HG02981 (cell line): ENCODE results near the gene ATP5F1C.

ENCODE experiments used
- ATAC-seq: cut with Tn5 transposase; IDR thresholded peaks from one replicate; pipeline ENCODE4 v1.9.1; 2021; ENCODE audit warnings: mild to moderate bottlenecking, moderate library complexity; ENCODE audit not compliant: unreplicated experiment

ATP5F1C gene

DNA sequence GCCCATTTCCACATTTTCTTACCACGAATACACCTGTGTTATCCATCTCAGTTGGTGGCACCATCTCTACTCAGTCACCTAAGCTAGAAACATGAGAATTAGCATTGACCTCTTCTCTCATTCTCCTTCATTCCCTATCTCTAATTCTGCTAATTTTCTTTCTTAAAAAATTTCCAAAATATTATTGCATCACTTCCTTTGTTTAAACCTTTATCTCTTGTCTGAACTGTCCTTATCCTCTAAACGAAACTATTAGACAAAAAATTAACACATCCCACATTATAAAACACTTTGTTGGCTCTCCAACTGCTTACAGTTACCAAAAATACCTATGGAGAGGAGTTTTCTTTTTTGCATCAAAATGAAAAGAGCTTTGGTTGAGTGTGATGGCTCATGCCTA, 48.6 kb downstream of the ATP5F1C start:
- no peak for ATAC-seq

DNA sequence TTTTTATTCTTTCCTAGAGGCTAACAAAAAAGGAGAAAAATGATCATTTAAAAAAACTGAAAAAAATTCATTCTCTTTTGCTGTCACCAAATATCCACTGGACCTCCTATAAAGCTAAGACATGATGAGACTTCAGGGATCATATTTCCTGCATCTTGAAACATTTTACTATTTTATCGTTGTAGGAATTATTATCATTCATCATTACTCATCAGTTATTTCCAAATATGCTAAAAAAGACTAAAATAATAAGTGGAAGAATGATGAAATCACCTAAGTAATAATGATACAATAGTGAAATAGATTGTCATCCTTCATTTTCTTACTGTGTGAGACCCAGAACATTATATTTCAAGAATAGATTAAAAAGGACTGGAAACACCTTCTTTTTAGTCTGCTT, 58.6 kb downstream of the ATP5F1C start:
- no peak for ATAC-seq

DNA sequence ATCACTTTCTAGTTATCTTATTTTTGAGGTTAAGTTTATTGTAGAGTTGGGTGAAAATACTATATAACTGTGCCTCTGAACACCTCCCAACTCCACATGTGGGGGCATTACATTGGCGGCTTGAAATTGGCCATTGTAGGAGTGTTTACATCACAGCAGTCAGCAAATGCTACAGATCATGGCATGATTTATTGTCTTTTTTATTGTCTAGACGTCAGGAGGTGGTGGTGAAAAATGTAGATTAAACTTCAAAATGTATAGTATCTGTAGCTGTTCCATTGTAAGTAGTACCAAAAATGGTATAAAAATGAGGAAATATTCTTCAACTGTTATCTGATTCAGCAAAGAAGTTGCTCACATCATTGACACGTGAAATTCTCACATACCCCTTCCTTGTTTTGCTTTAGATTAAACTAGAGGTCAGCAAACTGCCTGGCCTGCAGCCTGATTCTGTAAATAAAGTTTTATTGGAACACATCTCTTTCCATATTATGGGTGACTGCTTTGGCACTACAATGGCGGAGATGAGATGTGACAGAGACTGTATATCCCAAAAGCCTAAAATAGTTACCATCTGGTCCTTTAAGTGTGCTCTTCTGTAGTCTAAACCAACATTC, 65.4 kb downstream of the ATP5F1C start:
- ATAC-seq, result no peak

DNA sequence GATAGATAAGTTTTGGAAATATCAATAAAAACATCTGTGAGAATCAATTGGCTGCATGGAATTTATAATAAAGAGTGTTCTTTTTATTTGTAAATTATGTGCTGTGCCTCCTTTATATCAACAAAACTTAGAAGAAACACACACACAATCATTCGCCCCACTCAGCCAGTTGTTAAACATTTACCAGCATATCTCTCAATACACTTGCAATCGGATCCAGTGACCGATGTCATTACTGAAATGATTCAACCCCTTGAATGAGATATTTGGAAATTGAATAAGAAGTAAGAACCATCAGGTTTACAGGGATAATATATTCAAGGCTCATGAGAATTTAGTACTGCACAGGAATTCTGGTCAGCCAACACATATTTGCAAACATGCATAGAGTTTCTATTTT, 65.9 kb downstream of the ATP5F1C start:
- no peak for ATAC-seq

GRCh38 chr10:7855205-7855604, 67.2 kb downstream of the ATP5F1C start:
- ATAC-seq, result no peak

GRCh38 chr10:7856678-7857077, 68.7 kb downstream of the ATP5F1C start:
- no peak for ATAC-seq

GRCh38 chr10:7857262-7857661, 69.3 kb downstream of the ATP5F1C start:
- no peak for ATAC-seq
